GM18519 (cell line): ENCODE data around the gene GPRASP1.
"Not testable (repeated sequence)": the region's sequence is repeated elsewhere in the genome, so short reads cannot be mapped to it uniquely, and the experiment has no call there.

Experiments used
- ATAC-seq: cut with Tn5 transposase; IDR thresholded peaks from one replicate; pipeline ENCODE4 v1.9.1; 2021; ENCODE audit warnings: mild to moderate bottlenecking, moderate library complexity; ENCODE audit not compliant: unreplicated experiment, low FRiP score

GPRASP1 gene, protein sequence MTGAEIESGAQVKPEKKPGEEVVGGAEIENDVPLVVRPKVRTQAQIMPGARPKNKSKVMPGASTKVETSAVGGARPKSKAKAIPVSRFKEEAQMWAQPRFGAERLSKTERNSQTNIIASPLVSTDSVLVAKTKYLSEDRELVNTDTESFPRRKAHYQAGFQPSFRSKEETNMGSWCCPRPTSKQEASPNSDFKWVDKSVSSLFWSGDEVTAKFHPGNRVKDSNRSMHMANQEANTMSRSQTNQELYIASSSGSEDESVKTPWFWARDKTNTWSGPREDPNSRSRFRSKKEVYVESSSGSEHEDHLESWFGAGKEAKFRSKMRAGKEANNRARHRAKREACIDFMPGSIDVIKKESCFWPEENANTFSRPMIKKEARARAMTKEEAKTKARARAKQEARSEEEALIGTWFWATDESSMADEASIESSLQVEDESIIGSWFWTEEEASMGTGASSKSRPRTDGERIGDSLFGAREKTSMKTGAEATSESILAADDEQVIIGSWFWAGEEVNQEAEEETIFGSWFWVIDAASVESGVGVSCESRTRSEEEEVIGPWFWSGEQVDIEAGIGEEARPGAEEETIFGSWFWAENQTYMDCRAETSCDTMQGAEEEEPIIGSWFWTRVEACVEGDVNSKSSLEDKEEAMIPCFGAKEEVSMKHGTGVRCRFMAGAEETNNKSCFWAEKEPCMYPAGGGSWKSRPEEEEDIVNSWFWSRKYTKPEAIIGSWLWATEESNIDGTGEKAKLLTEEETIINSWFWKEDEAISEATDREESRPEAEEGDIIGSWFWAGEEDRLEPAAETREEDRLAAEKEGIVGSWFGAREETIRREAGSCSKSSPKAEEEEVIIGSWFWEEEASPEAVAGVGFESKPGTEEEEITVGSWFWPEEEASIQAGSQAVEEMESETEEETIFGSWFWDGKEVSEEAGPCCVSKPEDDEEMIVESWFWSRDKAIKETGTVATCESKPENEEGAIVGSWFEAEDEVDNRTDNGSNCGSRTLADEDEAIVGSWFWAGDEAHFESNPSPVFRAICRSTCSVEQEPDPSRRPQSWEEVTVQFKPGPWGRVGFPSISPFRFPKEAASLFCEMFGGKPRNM (N-terminal part only)

DNA sequence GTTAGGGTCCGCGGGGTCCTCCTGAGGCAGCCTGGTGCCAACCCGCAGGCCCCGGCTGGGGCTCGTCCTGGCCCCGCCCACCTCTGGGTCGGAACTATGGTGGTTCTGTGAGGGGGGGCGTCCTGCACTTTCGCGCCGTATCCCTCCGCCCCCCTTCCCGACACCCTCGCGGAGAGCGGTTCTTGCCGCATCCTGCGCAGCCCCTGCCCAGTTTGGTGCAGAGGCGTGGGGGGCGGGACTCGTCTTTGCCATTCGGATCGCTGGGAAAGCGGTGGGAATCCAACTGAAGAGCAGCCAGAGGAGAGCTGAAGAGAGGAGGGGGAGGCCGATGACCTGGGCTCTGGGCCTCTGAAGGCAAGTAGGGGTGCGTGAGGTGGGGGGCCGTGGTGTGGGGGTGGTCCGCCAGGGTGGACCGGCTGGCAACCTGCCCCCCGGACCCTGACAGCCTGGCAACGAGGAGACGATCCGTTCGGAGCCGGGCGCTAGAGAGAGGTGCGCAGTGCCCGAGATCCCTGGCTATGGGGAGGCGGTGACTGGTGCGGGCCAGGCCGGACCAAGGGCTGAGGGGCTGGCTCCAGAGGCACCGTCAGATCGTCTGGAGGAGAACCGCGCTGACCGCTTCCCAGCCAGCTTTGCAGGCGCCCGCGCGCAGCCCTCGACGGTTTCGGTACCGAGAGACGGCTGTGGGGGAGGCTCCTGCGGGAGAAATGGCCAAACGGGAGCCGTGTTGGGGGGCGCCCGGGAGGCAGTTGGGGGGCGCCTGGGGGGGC, at the start of gene GPRASP1:
GPRASP1 (plus strand) TSS at position 242 of the 770 bp plus-strand sequence. CDS start 2,431 bp downstream, outside the sequence.
- ATAC-seq = no peak

DNA sequence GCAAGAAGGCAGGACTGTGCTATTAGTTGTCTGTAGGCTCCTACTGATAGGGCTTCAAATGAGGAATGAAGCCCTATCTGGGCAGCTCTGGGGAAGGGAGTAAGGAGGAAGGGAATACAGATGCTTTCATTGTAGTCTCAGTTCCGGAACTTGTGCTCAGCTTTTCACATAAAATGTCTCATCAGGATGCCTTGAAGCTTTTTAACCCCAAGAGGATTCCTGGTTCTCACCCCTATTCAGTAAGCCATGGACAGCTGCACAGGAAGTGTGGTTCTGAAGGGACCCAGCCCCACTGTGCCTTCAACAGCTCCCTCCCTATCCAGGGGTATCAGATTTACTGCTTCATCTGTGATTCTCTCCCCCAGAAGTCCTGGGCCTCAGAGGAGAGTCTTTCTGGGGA, 47.0 kb upstream of the GPRASP1 start:
- ATAC-seq = no peak

DNA sequence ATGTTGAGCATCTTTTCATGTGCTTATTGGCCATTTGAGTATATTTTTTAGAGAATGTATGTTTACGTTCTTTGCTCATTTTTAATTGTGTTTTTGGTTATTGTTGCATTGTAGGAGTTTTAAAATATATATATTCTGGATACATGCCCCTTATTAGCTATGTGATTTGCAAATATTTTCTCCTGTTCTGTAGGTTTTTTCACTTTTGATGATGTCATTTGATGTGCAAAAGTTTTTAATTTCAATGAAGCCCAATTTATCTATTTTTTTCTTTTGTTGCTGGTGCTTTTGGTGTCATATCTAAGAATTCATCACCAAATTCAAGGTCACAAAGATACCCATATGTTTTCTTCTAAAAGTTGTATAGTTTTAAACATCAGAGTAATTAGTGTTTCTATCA, 45.2 kb upstream of the GPRASP1 start:
- ATAC-seq = no peak

DNA sequence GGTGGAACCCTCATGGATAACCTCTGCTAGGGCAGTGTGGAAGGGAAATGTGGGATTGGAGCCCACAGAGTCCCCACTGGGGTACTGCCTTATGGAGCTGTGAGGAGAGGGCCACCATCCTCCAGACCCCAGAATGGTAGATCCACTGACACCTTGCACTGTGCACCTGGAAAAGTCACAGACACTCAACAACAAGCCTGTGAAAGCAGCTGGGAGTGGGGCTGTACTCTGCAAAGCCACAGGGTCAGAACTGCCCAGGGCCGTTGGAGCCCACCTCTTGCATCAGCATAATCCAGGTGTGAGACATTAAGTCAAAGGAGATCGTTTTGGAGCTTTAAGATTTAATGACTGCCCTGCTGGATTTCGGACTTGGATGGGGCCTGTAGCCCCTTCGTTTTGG, 40.4 kb upstream of the GPRASP1 start:
- no peak for ATAC-seq

DNA sequence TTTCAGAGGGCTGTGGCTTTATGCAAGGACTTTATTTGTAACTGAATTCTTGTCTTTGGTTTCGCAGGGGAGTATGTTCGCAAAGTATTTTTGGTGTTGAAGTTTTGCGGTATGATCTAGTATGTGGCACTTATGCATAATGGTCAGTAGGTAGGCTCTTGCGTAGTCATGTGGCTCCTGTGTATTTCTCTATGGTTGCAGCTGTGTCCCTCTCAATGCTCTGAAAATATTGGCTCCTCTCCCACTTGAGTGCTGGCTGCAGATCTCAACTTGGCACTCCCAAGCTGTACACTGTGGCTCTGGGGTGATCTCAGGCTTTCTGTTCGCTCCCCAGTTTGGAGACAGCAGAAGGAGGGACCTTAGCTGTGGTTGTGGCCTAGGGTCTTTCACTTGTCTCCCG, 27.2 kb upstream of the GPRASP1 start:
- ATAC-seq = no peak

DNA sequence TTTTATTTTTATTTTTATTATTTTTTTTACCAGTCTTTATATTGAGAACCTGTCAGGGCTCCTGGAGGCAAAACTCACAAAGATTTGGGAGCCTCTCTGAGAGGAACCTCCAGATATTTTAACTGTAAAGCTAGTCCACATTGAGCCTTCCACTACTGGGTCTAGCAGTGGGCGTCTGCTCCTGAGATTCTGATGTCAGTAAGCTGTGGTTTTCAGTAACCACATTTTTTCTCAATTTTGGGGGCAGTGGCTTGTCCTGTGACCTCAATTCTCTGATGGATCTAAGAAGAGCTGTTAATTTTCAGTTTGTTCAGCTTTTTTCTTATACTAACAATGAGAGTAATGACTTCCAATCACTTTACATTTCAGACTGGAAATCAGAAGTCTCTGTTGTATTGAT, 23.6 kb upstream of the GPRASP1 start:
- ATAC-seq = no peak

DNA sequence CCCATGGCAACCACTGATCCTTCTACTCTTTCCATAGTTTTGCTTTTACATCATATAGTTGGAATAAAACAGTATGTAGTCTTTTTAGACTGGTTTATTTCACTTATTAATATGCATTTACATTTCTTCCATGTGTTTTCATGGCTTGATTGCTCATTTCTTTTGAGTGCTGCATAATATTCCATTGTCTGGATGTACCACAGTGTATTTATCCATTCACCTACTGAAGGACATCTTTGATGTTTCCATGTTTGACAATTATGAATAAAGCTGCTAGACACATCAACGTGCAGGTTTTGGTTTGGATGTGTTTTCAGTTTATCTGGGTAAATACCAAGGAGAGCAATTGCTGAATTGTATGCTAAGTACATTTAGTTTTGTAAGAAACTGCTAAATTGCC, 13.7 kb upstream of the GPRASP1 start:
- ATAC-seq = no peak

DNA sequence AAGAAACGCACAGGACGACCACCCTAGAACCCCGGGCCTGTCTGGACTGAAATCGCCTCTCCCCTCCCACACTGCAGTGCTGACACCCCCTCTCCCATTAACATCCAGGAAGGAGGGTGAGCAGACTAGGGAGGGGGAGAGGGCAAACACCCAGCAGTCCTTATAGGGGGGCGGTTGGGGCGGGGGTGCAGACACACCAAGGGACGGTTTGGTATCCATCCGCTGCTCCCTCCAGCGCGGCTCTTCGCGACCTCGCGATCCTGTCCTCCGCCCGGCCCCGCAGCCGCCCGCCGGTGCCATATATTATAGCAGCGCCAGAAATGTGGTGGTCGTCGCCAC, 411 bp upstream of the GPRASP1 start:
- ATAC-seq = no peak

DNA sequence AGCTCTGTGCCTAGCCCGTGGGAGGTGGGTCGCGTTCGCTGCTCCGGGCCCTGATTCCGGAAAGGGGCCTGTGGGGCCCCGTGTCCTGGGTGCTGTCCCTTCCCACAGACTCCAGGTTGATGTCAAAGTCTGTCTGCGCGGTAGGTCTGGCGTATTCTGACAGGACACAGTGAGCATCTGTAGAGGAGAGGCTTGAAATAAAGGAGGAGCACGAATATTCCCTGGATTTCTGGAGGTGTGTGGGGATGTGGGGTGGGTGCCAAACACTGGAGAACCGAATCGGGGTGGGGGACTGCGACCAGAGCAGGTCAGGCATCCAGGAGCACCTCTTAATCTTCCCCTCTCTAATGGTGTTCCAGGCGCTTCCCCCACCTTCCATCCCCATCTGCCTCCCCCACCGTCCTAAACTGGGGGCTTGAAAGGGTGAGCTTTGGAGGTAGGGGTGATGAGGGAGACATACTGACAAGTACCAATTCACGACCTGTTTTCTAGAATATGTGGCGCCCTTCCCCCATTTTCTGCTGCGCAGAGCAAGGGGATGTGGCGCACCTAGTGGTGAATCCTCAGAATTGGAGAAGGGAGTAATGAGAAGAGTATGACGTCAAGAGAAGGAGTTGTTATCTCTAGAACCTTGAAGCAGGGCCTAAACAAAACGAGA, 877 bp downstream of the GPRASP1 start:
- peak; percentile 84 for ATAC-seq

DNA sequence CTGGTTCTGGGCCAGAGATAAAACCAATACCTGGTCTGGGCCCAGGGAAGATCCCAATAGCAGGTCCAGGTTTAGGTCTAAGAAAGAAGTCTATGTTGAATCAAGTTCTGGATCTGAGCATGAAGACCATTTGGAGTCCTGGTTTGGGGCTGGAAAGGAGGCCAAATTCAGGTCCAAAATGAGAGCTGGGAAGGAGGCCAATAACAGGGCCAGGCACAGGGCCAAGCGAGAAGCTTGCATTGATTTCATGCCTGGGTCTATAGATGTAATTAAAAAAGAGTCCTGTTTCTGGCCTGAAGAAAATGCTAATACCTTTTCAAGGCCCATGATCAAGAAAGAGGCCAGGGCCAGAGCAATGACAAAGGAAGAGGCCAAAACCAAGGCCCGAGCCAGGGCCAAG, 3.4 kb downstream of the GPRASP1 start:
- ATAC-seq = no peak

DNA sequence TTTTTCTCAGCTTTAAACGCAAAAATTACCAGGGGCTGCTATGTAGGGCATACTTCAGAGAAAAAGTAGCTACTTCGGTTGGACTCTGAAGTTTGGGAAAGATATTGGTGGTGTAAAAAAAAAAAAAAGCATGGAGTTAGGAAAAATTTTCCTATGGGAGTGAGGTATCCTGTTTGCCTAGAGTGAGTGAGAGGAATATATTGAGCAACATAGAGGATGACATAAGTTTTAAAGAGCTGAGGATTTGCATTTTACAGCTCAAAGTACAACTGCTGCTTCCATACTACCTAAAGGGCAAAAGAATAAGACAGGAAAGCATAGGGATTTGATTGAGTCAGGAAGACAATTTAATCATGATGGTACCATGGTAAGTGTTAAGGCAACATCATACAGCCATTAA, 7.3 kb downstream of the GPRASP1 start:
- ATAC-seq = no peak

DNA sequence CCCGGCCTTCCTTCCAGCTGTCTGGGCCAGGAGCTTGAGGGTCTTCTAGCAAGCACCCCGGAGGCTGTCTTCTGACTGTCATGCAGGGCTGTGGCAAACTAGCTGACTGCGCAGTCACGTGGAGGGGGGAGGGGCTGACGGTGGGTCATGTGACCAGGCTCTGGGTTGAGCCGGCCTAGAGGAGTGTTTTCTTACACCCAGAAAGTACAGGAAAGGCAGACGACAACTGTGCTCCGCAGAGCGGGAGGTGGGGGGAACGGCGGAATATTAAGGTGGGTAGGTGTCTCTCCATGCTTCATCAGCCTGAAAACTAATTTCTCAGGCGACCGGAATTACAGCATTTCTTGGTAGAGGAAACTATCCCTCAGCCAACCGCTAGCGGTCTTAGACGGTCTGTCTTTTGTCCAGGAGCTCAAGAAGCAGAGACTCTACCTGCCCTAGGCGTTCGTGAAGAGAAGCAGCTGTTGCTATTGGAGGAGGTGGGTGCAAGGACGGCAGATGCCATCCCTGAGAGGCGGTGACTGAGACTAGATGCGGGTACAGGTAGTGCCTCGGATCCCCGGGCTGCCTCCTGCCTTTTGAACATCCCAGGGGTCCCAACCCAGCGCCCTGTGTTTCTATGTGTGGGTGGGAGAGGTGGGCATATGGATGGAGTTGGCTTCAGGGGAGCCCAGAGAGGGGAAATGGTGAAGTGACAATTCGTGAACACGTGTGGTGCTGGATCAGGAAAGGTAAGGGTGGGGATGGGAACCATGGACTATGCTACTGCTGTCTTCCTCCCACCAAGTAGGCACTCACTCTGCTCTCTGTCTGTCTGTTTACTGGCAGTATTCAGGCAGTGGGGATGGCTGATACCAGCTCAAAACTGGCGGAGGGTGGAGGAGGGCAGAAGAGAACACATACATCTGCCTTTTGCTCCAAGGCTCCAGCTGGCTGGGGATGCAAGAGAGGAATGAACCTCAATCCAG, 8.8 kb downstream of the GPRASP1 start:
- ATAC-seq = peak; percentile 84

DNA sequence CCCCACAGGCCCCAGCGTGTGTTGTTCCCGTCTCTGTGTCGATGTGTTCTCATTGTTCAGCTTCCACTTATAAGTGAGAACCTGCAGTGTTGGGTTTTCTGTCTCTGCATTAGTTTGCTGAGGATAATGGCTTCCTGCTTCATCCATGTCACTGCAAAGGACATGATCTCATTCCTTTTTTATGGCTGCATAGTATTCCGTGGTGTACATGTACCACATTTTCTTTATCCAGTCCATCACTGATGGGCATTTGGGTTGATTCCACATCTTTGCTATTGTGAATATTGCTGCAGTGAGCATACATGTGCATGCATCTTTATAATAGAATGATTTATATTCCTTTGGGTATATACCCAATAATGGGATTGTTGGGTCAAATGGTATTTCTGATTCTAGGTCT, 12.5 kb downstream of the GPRASP1 start:
- ATAC-seq = not testable (repeated sequence)

DNA sequence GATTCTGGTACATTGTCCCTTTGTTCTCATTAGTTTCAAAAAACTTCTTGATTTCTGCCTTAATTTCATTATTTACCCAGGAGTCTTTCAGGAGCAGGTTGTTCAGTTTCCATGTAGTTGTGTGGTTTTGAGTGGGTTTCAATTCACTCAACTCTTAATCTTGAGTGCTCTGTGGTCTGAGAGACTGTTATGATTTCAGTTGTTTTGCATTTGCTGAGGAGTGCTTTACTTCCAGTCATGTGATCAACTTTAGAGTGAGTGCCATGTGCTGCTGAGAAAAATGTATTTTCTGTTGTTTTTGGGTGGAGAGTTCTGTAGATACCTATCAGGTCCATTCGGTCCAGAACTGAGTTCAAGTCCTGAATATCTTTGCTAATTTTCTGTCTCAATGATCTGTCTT, 15.8 kb downstream of the GPRASP1 start:
- ATAC-seq = not testable (repeated sequence)

DNA sequence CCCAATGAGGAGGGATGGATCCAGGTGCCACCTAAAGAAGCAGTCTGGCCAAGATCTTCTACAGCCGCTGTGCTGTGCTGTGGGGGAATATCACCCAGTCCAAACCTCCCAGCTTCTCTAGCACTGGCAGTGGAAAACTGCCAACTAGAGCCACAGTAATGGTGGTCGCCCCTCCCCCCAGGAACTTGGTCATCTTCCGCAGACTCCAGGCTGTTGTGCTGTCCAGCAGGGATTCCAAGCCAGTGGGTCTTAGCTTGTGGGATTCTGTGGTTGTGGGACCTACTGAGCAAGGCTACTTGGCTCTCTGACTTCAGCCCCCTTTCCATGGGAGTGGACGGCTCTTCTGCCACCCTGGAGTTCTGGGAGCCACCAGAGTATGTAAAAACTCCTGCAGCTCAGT, 18.2 kb downstream of the GPRASP1 start:
- no peak for ATAC-seq

DNA sequence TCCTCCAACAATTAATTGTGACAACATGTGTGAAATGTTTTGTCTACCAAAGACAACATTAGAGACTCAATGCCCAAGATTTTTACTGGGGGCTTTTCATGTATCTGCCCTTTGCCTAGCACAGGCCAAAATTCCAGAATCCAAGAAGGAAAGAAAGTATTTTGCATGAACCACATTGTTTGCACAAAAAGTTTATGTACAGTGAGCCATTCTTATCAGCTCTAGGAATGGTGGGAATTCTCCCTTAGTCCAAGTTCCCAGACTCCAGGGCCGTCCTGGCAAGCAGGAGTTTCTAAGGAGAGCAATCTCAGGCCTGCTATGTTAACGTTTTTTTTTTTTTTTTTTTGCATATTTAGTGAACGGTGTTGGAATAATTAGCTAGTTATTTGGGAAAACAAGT, 21.6 kb downstream of the GPRASP1 start:
- no peak for ATAC-seq

DNA sequence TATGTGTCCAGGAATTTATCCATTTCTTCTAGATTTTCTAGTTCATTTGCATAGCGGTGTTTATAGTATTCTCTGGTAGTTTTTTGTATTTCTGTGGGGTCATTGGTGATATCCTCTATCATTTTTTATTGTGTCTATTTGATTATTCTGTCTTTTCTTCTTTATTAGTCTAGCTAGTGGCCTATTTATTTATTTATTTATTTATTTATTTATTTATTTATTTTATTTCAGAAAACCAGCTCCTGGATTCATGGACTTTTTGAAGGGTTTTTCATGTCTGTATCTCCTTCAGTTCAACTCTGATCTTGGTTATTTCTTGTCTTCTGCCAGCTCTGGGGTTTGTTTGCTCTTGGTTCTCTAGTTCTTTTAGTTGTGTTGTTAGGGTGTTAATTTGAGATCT, 26.2 kb downstream of the GPRASP1 start:
- ATAC-seq = not testable (repeated sequence)

DNA sequence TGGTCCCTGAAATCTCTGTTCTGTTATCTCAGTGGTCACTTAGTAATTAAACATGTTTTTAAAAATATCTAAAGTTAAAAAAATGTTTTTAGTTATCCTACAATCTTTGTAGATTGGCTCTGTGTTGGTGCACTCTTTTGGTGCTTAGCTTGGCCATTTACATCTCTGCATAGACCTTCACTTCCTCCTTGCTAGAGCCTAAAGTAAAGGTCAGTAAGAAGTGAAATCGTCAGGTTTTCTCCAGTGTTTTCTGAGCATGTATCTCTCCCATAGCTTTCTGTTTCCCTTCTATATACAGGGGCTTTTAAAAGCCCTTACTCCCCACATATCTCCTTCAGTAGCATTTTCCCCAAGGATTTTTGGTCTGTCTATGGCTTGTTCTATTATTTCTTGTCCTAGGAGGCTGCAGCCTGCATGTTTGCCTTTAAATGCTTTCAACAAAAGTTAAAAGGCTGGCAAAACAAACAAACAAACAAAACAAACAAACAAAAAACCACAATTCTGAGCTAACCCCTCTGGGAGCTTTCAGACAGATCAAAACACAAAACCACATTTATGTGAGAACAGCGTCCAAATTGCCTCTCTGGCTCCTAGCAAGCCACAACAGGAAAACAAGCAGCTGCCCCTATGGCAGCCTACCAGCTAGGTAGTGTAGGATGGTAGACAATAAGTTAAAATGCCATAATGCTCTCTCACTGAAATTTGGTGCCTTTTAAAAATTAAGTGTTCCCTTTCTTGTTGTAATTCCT, 33.7 kb downstream of the GPRASP1 start:
- ATAC-seq = no peak
